ENCODE measurements around the gene LRRC46.

Gene LRRC46

DNA sequence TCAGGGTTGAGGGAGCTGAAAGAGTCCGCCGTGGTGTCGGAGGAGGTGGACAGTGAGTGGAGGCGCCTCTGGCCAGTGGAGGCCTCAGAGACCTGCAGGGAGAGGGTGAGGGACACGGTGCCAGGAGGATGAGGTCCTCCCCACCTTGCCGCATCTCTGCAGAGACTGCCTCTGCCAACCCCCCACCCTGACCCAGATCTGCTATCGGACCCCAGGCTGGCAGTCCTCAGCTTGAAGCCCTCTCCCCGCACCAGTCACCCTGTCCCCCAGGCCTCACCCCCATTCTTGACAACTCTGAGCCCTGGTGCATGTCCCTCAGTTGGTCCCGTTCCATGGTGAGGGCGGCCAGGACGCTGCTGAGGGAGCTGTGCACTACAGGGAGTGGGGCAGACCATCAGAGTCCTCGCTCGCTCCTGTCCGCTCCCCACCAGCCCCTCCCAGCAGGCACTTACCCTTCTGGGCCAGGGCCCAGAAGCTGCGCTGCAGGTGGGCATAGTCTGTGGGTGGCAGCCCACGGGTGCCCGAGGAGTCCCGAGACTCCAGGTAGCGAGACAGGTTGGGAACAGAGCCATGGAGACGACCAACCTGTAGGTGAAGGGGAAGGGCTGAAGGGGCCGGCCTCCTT, 15.2 kb upstream of the LRRC46 start:
- H3K9ac ChIP-seq (ENCODE audit: low read length in 5 of 5) = no peak overlapping the region
- H3K9me3 ChIP-seq (ENCODE audit: control insufficient read depth in 5 of 5, low read length in 5 of 5) = no peaks in the 10 kb centered on the region
- no peak overlapping the region for H3K27ac ChIP-seq (ENCODE audit: low read depth, low read length)
- peaks cover 0 to 78% (median 53%) of the 10 kb centered on the region in 5 donors for H3K36me3 ChIP-seq (ENCODE audit: control insufficient read depth in 5 of 5, insufficient read depth in 5 of 5, low read length in 5 of 5)
- H3K4me1 ChIP-seq (ENCODE audit: control insufficient read depth in 5 of 5, insufficient read depth in 5 of 5, low read length in 5 of 5) = peaks cover 0 to 17% (median 13%) of the 10 kb centered on the region in 5 donors
- H3K4me3 ChIP-seq (ENCODE audit: low read depth in 1 of 5, low read length in 5 of 5) = no peak overlapping the region
- peaks cover 0 to 7% (median 0%) of the 10 kb centered on the region in 5 donors for H3K27me3 ChIP-seq (ENCODE audit: control insufficient read depth in 5 of 5, insufficient read depth in 4 of 5, low read length in 5 of 5)

DNA sequence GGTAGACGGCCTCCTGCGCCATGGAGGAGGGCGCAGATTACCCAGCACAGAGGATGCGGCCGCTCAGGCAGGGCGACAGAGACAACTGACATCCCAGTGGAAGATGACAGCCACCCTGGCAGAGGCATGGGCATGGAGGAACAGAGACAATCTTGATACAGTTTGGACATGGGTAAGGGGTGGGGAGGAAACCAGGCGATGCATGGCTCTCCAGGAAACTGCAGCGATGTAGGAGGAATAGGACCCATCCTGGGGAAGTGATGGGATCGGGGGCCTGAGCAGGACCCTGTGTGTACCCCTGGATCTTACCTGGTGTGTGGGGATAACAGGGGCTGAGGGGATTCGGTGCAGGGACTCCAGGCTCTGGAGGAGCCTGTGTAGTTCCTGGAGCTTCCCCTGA, 14.5 kb upstream of the LRRC46 start:
- no peak overlapping the region for H3K27ac ChIP-seq (ENCODE audit: low read depth, low read length)
- no peak overlapping the region for H3K9ac ChIP-seq (ENCODE audit: low read length in 5 of 5)
- peaks cover 0 to 75% (median 53%) of the 10 kb centered on the region in 5 donors for H3K36me3 ChIP-seq (ENCODE audit: control insufficient read depth in 5 of 5, insufficient read depth in 5 of 5, low read length in 5 of 5)
- H3K27me3 ChIP-seq (ENCODE audit: control insufficient read depth in 5 of 5, insufficient read depth in 4 of 5, low read length in 5 of 5) = peaks cover 0 to 7% (median 0%) of the 10 kb centered on the region in 5 donors
- no peak overlapping the region for H3K4me3 ChIP-seq (ENCODE audit: low read depth in 1 of 5, low read length in 5 of 5)
- H3K4me1 ChIP-seq (ENCODE audit: control insufficient read depth in 5 of 5, insufficient read depth in 5 of 5, low read length in 5 of 5) = peaks cover 0 to 21% (median 15%) of the 10 kb centered on the region in 5 donors
- H3K9me3 ChIP-seq (ENCODE audit: control insufficient read depth in 5 of 5, low read length in 5 of 5) = no peaks in the 10 kb centered on the region

DNA sequence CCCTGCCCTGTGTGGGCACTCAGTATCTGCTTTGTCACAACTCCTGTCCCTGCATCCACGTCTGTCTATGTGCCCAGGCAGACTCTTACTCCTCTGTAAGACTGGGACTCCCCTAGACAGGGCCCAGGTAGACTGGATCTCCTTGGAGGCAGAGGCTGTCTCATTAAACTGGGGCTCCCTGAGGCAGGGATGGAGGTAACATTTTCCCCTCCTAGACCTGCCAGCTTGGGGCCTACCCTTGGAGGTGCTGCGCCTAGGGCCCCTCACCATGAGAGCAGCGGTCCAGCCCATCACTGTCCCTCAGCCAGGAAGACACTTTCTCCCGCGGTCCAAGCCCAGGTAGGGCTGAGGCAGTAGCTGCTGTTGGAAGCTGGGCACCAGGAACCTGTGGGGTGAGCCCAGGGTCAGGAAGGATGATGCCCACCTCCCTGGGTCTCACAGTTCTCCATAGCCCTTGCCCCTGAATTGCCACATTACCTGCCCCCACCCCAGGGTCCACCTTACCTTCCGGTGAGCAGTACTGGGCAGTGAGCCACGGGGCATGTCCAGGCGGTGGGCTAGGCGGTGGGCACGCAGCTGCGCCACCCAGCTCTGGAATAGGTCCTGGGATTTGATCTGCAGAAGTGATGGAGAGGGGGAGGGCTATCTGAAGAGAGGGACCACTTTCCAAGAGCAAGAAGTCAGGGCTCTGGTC, 13.3 kb upstream of the LRRC46 start:
- Histone ChIP-seq H3K9me3 (ENCODE audit: control insufficient read depth in 5 of 5, low read length in 5 of 5) (no peaks in the 10 kb centered on the region), H3K9ac (ENCODE audit: low read length in 5 of 5) (no peak overlapping the region), H3K4me1 (ENCODE audit: control insufficient read depth in 5 of 5, insufficient read depth in 5 of 5, low read length in 5 of 5) (peaks cover 2 to 29% (median 22%) of the 10 kb centered on the region in 5 donors), H3K27me3 (ENCODE audit: control insufficient read depth in 5 of 5, insufficient read depth in 4 of 5, low read length in 5 of 5) (peaks cover 0 to 7% (median 0%) of the 10 kb centered on the region in 5 donors), H3K4me3 (ENCODE audit: low read depth in 1 of 5, low read length in 5 of 5) (no peak overlapping the region), H3K36me3 (ENCODE audit: control insufficient read depth in 5 of 5, insufficient read depth in 5 of 5, low read length in 5 of 5) (peaks cover 0 to 67% (median 48%) of the 10 kb centered on the region in 5 donors), H3K27ac (ENCODE audit: low read depth, low read length) (no peak overlapping the region)

DNA sequence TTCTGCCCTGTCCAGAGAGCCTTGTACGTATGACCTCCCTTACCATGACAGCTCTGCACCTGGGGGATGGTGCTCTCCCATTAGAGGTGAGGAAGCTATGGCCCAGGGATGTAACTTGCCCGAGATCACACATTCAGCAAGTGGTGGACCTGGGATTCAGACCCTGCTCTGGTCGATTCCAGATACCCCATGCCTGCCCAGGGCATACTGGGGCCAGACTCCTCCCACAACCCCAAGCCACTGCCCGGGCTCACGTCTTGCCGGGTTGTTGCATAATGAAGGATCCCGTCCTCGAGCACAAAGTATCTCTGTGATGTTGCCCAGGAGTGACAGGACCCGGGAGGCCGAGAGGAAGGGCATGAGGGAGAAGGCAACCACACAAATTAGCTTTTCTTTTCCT, 12.0 kb upstream of the LRRC46 start:
- no peak overlapping the region for H3K27ac ChIP-seq (ENCODE audit: low read depth, low read length)
- no peak overlapping the region for H3K9ac ChIP-seq (ENCODE audit: low read length in 5 of 5)
- peaks cover 0 to 67% (median 52%) of the 10 kb centered on the region in 5 donors for H3K36me3 ChIP-seq (ENCODE audit: control insufficient read depth in 5 of 5, insufficient read depth in 5 of 5, low read length in 5 of 5)
- peaks cover 0 to 7% (median 0%) of the 10 kb centered on the region in 5 donors for H3K27me3 ChIP-seq (ENCODE audit: control insufficient read depth in 5 of 5, insufficient read depth in 4 of 5, low read length in 5 of 5)
- H3K4me3 ChIP-seq (ENCODE audit: low read depth in 1 of 5, low read length in 5 of 5) = no peak overlapping the region
- no peaks in the 10 kb centered on the region for H3K9me3 ChIP-seq (ENCODE audit: control insufficient read depth in 5 of 5, low read length in 5 of 5)
- H3K4me1 ChIP-seq (ENCODE audit: control insufficient read depth in 5 of 5, insufficient read depth in 5 of 5, low read length in 5 of 5) = peaks cover 2 to 29% (median 22%) of the 10 kb centered on the region in 5 donors

DNA sequence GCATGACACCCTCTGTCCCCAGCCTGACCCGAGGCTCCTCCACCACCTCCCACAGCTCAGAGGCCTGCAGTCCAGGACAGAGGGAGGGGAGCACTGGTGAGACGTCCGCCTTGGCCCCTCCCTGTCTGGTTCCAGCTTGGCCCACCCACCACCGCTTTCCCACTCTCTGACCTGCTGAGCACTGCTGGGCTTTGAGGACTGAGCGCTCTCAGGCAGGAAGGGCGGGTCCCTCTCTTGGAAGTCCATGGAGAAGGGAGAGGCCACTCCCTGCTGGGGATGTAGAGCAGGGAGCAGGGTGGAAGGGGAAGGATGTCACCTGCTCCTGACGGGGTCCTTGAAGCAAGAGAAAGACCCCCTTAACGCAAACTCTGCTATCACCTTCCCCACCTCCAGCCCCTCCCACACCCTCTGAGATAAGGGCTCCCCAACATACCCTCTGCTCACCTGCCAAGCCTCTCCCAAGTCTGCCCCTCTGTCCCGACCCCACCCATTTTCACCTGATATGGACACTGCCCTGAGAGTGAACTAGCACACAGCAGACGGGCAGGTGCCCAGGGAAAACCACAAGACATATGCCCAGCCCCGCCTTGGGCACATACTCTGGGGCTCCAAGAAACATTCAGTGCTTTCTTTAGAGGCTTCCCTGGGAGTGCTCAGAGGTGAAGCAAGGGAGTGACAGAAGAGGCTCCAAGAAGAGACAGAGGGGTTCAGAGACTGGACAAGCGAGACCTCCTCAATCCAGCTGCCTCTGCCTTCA, 11.3 kb upstream of the LRRC46 start:
- Histone ChIP-seq H3K9ac (ENCODE audit: low read length in 5 of 5) (peak overlapping the region in 1 of 5 donors; percentile 79), H3K27ac (ENCODE audit: low read depth, low read length) (no peak overlapping the region), H3K4me3 (ENCODE audit: low read depth in 1 of 5, low read length in 5 of 5) (peak overlapping the region in 2 of 5 donors; percentile 63 to 74), H3K27me3 (ENCODE audit: control insufficient read depth in 5 of 5, insufficient read depth in 4 of 5, low read length in 5 of 5) (peaks cover 0 to 7% (median 0%) of the 10 kb centered on the region in 5 donors), H3K9me3 (ENCODE audit: control insufficient read depth in 5 of 5, low read length in 5 of 5) (no peaks in the 10 kb centered on the region), H3K36me3 (ENCODE audit: control insufficient read depth in 5 of 5, insufficient read depth in 5 of 5, low read length in 5 of 5) (peaks cover 0 to 62% (median 47%) of the 10 kb centered on the region in 5 donors), H3K4me1 (ENCODE audit: control insufficient read depth in 5 of 5, insufficient read depth in 5 of 5, low read length in 5 of 5) (peaks cover 2 to 29% (median 22%) of the 10 kb centered on the region in 5 donors)

DNA sequence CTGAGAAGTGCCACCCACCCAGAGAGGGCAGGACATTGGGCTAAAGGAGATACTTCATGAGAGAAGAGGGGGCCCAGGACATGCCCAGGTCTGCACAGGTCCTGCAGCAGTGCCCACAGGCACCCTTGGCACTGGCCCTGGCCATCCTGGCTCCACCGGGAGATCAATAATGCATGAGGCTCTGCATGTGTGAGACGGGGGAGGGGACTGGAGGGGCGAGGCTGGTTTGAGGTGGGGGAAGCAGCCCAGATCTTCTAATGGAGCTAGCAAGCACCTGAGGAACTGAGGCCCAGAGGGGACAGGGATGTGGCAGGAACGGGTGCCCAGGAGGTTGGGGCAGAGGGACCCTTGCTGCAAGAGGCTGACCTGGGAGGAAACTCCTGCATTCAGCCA, 10.4 kb upstream of the LRRC46 start:
- Histone ChIP-seq H3K27me3 (ENCODE audit: control insufficient read depth in 5 of 5, insufficient read depth in 4 of 5, low read length in 5 of 5) (peaks cover 0 to 7% (median 0%) of the 10 kb centered on the region in 5 donors), H3K27ac (ENCODE audit: low read depth, low read length) (no peak overlapping the region), H3K9ac (ENCODE audit: low read length in 5 of 5) (peak overlapping the region in 3 of 5 donors; percentile 69 to 79 (median 78)), H3K4me1 (ENCODE audit: control insufficient read depth in 5 of 5, insufficient read depth in 5 of 5, low read length in 5 of 5) (peaks cover 2 to 29% (median 22%) of the 10 kb centered on the region in 5 donors), H3K9me3 (ENCODE audit: control insufficient read depth in 5 of 5, low read length in 5 of 5) (no peaks in the 10 kb centered on the region), H3K36me3 (ENCODE audit: control insufficient read depth in 5 of 5, insufficient read depth in 5 of 5, low read length in 5 of 5) (peaks cover 0 to 60% (median 53%) of the 10 kb centered on the region in 5 donors), H3K4me3 (ENCODE audit: low read depth in 1 of 5, low read length in 5 of 5) (peak overlapping the region; percentile 63 to 82 (median 74))

DNA sequence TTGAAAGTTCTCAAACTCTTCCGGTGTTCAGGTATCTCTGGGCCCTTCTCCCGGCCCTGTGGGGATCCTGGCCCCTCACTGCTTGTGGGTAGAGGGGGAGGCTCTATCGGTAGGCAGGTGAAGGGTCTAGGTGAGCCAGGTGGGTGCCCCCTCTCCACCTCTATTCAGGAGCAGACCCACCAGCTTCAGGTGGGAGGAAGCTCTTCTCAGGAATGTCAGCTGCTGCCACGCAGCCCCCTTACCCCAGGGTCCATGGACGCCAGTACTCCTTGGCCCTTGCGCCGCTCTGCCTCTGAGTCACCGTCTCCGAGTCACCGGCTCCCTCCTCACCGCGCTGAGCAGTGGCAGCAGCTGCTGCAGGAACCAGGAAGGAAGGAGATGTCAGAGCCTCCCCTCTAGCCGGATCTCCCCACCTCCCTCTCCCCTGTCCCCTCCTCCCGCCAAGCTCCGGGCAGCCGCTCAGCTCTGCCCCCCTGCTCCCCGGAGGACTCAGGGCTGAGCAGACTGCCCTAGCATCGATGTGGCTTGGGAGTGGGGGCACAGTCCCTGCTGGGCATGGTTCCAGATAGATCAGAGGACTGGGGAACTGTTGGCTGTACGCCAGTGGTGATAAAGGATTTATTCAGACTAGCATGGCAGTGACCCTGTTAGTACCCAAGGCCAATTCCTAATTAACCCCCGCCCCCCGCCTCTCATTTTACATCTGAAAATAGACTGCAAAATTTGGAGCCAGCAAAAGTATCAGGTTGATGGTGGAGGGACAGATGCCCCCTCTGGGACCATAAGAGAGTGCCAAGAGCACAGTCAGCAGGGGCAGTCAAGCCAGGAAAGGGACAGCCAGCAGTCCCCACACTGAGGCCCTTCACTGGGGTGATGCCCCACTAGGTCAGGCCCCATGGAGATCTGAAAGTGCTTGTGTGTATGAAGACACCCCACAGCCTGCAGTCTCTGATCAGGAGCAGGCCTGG, 9.8 kb upstream of the LRRC46 start, which contains the start of gene OSBPL7:
OSBPL7 (minus strand) TSS at position 371 of the 968 bp plus-strand sequence. CDS start 1,516 bp downstream, outside the sequence.
- Histone ChIP-seq H3K27ac (ENCODE audit: low read depth, low read length) (no peak within 1 kb of the TSS), H3K9ac (ENCODE audit: low read length in 5 of 5) (peak within 1 kb of the TSS in 4 of 5 donors; percentile 26 to 79 (median 74)), H3K4me3 (ENCODE audit: low read depth in 1 of 5, low read length in 5 of 5) (peak within 1 kb of the TSS; percentile 63 to 82 (median 74)), H3K36me3 (ENCODE audit: control insufficient read depth in 5 of 5, insufficient read depth in 5 of 5, low read length in 5 of 5) (peaks cover 0 to 60% (median 53%) of the 10 kb centered on the region in 5 donors), H3K9me3 (ENCODE audit: control insufficient read depth in 5 of 5, low read length in 5 of 5) (no peaks in the 10 kb centered on the region), H3K4me1 (ENCODE audit: control insufficient read depth in 5 of 5, insufficient read depth in 5 of 5, low read length in 5 of 5) (peaks cover 2 to 29% (median 22%) of the 10 kb centered on the region in 5 donors), H3K27me3 (ENCODE audit: control insufficient read depth in 5 of 5, insufficient read depth in 4 of 5, low read length in 5 of 5) (peaks cover 0 to 7% (median 0%) of the 10 kb centered on the region in 5 donors)

DNA sequence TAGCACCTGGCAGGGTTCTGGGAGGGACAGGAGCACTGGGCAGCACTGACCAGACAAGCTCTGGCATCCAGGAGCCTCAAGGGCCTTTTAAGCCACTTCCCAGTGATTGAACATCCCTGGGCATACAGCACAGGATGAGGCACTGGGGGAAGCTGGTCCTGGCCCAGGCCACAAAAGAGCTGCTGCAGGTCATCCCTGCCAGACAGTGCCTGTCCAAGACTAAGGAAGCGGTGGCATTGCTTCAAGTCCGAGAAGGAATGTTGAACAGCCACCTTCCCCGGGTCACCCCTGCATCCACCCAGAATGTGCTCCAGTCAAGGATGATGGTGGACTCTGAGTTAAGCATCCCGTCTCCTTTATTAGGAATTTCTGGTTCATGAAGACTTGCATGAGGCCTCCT, 8.7 kb upstream of the LRRC46 start:
- peaks cover 0 to 59% (median 53%) of the 10 kb centered on the region in 5 donors for H3K36me3 ChIP-seq (ENCODE audit: control insufficient read depth in 5 of 5, insufficient read depth in 5 of 5, low read length in 5 of 5)
- H3K27me3 ChIP-seq (ENCODE audit: control insufficient read depth in 5 of 5, insufficient read depth in 4 of 5, low read length in 5 of 5) = peaks cover 0 to 7% (median 0%) of the 10 kb centered on the region in 5 donors
- no peaks in the 10 kb centered on the region for H3K9me3 ChIP-seq (ENCODE audit: control insufficient read depth in 5 of 5, low read length in 5 of 5)
- no peak overlapping the region for H3K4me3 ChIP-seq (ENCODE audit: low read depth in 1 of 5, low read length in 5 of 5)
- peaks cover 2 to 29% (median 22%) of the 10 kb centered on the region in 5 donors for H3K4me1 ChIP-seq (ENCODE audit: control insufficient read depth in 5 of 5, insufficient read depth in 5 of 5, low read length in 5 of 5)
- peak overlapping the region in 1 of 5 donors; percentile 33 for H3K9ac ChIP-seq (ENCODE audit: low read length in 5 of 5)
- no peak overlapping the region for H3K27ac ChIP-seq (ENCODE audit: low read depth, low read length)

DNA sequence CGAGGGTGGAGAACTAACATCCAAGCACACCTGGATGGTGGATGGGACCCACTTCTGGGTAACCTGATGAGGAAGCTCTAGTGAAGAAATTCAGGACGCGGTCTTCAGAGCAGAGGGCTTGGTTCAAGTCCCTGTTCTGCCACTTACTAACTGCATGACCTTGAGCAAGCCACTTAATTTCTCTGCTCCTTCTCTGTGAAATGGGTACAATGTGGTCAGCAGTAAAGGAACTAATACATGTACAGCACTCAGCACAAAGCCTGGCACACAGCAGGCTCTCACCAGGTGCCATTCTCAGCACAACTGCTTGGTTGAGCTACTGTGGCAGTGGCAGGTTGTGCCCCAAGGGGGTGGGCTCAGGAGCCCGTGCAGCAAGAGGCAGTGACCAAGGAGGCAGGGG, 8.0 kb upstream of the LRRC46 start:
- Histone ChIP-seq H3K9me3 (ENCODE audit: control insufficient read depth in 5 of 5, low read length in 5 of 5) (no peaks in the 10 kb centered on the region), H3K4me1 (ENCODE audit: control insufficient read depth in 5 of 5, insufficient read depth in 5 of 5, low read length in 5 of 5) (peaks cover 2 to 29% (median 22%) of the 10 kb centered on the region in 5 donors), H3K9ac (ENCODE audit: low read length in 5 of 5) (no peak overlapping the region), H3K27me3 (ENCODE audit: control insufficient read depth in 5 of 5, insufficient read depth in 4 of 5, low read length in 5 of 5) (peaks cover 0 to 7% (median 0%) of the 10 kb centered on the region in 5 donors), H3K27ac (ENCODE audit: low read depth, low read length) (no peak overlapping the region), H3K4me3 (ENCODE audit: low read depth in 1 of 5, low read length in 5 of 5) (no peak overlapping the region), H3K36me3 (ENCODE audit: control insufficient read depth in 5 of 5, insufficient read depth in 5 of 5, low read length in 5 of 5) (peaks cover 0 to 59% (median 53%) of the 10 kb centered on the region in 5 donors)
